Endodermal cell (in vitro differentiated cells): ENCODE results near the gene PIN1. TPM values are rescaled to one million over a fixed set of nuclear protein-coding genes. Genes with fewer than 3 reads are reported as not detected.

Experiments
- DNase-seq: peaks from one replicate; pipeline ENCODE4 v3.0.0-alpha.2; 2017
- H3K27ac ChIP-seq: 2 replicates; pipeline ENCODE4 v1.5.1; 2013; ENCODE audit warnings: mild to moderate bottlenecking, low read depth, low read length, moderate library complexity
- H3K27me3 ChIP-seq: 2 replicates; pipeline ENCODE4 v1.6.1; 2013; ENCODE audit warnings: mild to moderate bottlenecking, low read length, moderate library complexity; ENCODE audit not compliant: insufficient read depth, control insufficient read depth, poor library complexity, severe bottlenecking
- H3K36me3 ChIP-seq: 2 replicates; pipeline ENCODE4 v1.7.0; 2013; ENCODE audit warnings: mild to moderate bottlenecking, low read length, moderate library complexity; ENCODE audit not compliant: control insufficient read depth, insufficient read depth
- H3K4me1 ChIP-seq: one replicate; pipeline ENCODE4 v1.7.0; 2013; ENCODE audit warnings: low read length; ENCODE audit not compliant: control insufficient read depth, insufficient read depth
- H3K4me3 ChIP-seq: 2 replicates; pipeline ENCODE4 v1.5.1; 2013; ENCODE audit warnings: mild to moderate bottlenecking, low read length, moderate library complexity
- H3K9ac ChIP-seq: 2 replicates; pipeline ENCODE4 v1.6.1; 2013; ENCODE audit warnings: mild to moderate bottlenecking, low read length, moderate library complexity; ENCODE audit not compliant: poor library complexity, severe bottlenecking; ENCODE audit errors: extremely low read depth
- H3K9me3 ChIP-seq: 2 replicates; pipeline ENCODE4 v1.6.1; 2013; ENCODE audit warnings: mild to moderate bottlenecking, low read length, moderate library complexity; ENCODE audit not compliant: control insufficient read depth
- H3K27ac Mint-ChIP-seq: 2 replicates; pipeline ENCODE4 v1.8.0; 2020; ENCODE audit warnings: mixed read lengths
- H3K27me3 Mint-ChIP-seq: 2 replicates; pipeline ENCODE4 v1.8.0; 2021; ENCODE audit warnings: mild to moderate bottlenecking, mixed read lengths; ENCODE audit not compliant: insufficient read depth
- H3K36me3 Mint-ChIP-seq: 2 replicates; pipeline ENCODE4 v1.8.0; 2020; ENCODE audit warnings: low read depth, mixed read lengths
- H3K4me1 Mint-ChIP-seq: 2 replicates; pipeline ENCODE4 v1.8.0; 2020; ENCODE audit warnings: mixed read lengths
- H3K4me3 Mint-ChIP-seq: 2 replicates; pipeline ENCODE4 v1.8.0; 2020; ENCODE audit warnings: mild to moderate bottlenecking, moderate library complexity, mixed read lengths
- H3K9me3 Mint-ChIP-seq: 2 replicates; pipeline ENCODE4 v1.8.0; 2020; ENCODE audit warnings: mild to moderate bottlenecking, mixed read lengths
- WGBS, 2 experiments: methylation state at CpG; one replicate each; pipeline versions ENCODE4 v1.1.5 to v1.1.7; 2013; ENCODE audit warnings: missing lambda C conversion rate in 2 of 2, mixed read lengths in 1 of 2; ENCODE audit not compliant: insufficient coverage in 1 of 2, insufficient read length in 1 of 2; 5-methylcytosine and 5-hydroxymethylcytosine counted together
- long read RNA-seq, 4 experiments: library from polyadenylated mRNA in 2 of 4; library from RNA in 1 of 4; library from capped mRNA in 1 of 4; stranded (forward) in 3 of 4; unstranded in 1 of 4; transcript quantifications; one replicate each; pipeline ENCODE4 v2.0.0, GENCODE V29; 2020 to 2021; ENCODE audit warnings: inconsistent platforms in 1 of 4
- polyA plus RNA-seq, 2 experiments: library from polyadenylated mRNA; stranded (reverse); fragments of 50-300 nt; gene quantifications; one replicate each; pipeline ENCODE4 v1.2.3, GENCODE V29; 2013
- total RNA-seq, 2 donors: library from RNA; stranded (reverse); fragmentation: NEBNext Ultra II Directional in 1 of 2; extraction: Animal tissue kit (Norgen Biotek cat#: 25700) in 1 of 2; gene quantifications; 2 replicates in 1 of 2; 3 replicates in 1 of 2; pipeline ENCODE4 v1.2.1, GENCODE V29; 2021
- TF ChIP-seq, protein P1 (sequence below): fragments of 200-600 bp; sonication (generic); conservative IDR thresholded peaks from 2 replicates; pipeline ENCODE4 v1.5.0; 2021; ENCODE audit warnings: antibody characterized with exemption, mild to moderate bottlenecking

The PIN1 gene
- total RNA-seq, result 100 to 1,000 TPM in 1 of 2 donors, 10 to 100 TPM in 1; 92.4 to 101 TPM
- 84.6 TPM for polyA plus RNA-seq (2013, experiment 1 of 2)
- 87.0 TPM for polyA plus RNA-seq (2013, experiment 2 of 2)
- long read RNA-seq, experiment 1, full-length matches to known transcripts, result 42 of 65 reads
- long read RNA-seq, experiment 1, partial matches to known transcripts, result 4 of 65 reads
- long read RNA-seq, experiment 1, other reads (novel, unspliced or antisense), result 19 of 65 reads
- long read RNA-seq, experiment 2, full-length matches to known transcripts, result 182 of 192 reads
- long read RNA-seq, experiment 2, partial matches to known transcripts, result 0 of 192 reads
- long read RNA-seq, experiment 2, other reads (novel, unspliced or antisense), result 10 of 192 reads
- long read RNA-seq, experiment 3, transcript PIN1-201 (4 exons, 997 nt), result major isoform, 145 of 154 reads
- long read RNA-seq, experiment 3, partial matches to known transcripts, result 1 of 154 reads
- long read RNA-seq, experiment 3, other reads (novel, unspliced or antisense), result 5 of 154 reads
- long read RNA-seq, experiment 4, full-length matches to known transcripts, result 391 of 407 reads
- long read RNA-seq, experiment 4, partial matches to known transcripts, result 9 of 407 reads
- long read RNA-seq, experiment 4, other reads (novel, unspliced or antisense), result 7 of 407 reads

DNA sequence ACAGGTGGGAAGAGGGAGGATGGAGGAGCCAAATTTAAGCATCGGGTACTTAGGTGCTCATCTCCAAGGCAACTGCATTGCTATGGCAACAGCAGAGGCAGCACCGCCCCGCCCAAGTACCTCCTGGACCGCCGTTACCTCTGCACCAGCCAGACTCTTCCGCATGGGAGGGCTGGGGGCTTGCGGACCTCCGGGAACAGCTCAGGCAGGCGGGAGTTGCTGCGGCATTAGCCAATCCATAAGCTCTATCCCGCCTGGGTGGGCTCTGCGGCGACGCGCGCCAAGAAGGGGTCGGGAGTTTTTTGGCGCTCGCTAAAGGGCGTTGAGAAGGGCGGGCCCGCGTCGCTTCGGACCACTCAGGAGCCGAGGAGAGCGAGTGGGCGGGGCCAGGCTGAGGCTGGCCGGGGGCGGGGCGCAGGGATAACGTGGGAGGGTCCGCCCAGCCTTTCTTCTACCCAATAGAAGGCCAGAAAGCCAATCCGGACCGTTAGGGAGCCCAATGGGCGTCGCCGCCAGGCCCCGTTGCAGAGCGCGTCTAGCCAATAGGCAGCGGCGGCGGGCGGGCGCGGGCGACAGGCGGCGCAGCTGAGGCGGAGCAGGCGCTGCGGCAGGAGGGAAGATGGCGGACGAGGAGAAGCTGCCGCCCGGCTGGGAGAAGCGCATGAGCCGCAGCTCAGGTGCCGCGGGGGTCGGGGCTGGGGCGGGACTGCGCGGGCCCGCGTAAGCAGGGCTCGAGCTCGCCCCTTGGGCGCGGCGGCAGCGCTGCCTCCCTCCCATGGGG, at the start of gene PIN1:
TSS of gene PIN1 (plus strand) at position 593 of the 781 bp plus-strand sequence. CDS start at position 620, 27 bp downstream.
- TF ChIP-seq, protein P1, sequence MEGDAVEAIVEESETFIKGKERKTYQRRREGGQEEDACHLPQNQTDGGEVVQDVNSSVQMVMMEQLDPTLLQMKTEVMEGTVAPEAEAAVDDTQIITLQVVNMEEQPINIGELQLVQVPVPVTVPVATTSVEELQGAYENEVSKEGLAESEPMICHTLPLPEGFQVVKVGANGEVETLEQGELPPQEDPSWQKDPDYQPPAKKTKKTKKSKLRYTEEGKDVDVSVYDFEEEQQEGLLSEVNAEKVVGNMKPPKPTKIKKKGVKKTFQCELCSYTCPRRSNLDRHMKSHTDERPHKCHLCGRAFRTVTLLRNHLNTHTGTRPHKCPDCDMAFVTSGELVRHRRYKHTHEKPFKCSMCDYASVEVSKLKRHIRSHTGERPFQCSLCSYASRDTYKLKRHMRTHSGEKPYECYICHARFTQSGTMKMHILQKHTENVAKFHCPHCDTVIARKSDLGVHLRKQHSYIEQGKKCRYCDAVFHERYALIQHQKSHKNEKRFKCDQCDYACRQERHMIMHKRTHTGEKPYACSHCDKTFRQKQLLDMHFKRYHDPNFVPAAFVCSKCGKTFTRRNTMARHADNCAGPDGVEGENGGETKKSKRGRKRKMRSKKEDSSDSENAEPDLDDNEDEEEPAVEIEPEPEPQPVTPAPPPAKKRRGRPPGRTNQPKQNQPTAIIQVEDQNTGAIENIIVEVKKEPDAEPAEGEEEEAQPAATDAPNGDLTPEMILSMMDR, result peak; percentile 74
- Mint-ChIP-seq H3K4me3 (peak within 1 kb of the TSS; percentile 74), H3K27ac (peak within 1 kb of the TSS; percentile 81), H3K9me3 (no peaks in the 10 kb centered on the region), H3K36me3 (peaks cover 23% of the 10 kb centered on the region), H3K4me1 (peaks cover 4% of the 10 kb centered on the region), H3K27me3 (no peaks in the 10 kb centered on the region)
- Histone ChIP-seq H3K9me3 (no peaks in the 10 kb centered on the region), H3K4me3 (peak within 1 kb of the TSS; percentile 96), H3K4me1 (peaks cover 5% of the 10 kb centered on the region), H3K27me3 (no peaks in the 10 kb centered on the region), H3K27ac (peak within 1 kb of the TSS; percentile 18), H3K9ac (peak within 1 kb of the TSS; percentile 55), H3K36me3 (peaks cover 32% of the 10 kb centered on the region)
- DNase-seq, result peak; percentile 99
- 0 to 1% methylated on average over 19 to 73 of the region's 73 CpGs for WGBS, 2 experiments

DNA sequence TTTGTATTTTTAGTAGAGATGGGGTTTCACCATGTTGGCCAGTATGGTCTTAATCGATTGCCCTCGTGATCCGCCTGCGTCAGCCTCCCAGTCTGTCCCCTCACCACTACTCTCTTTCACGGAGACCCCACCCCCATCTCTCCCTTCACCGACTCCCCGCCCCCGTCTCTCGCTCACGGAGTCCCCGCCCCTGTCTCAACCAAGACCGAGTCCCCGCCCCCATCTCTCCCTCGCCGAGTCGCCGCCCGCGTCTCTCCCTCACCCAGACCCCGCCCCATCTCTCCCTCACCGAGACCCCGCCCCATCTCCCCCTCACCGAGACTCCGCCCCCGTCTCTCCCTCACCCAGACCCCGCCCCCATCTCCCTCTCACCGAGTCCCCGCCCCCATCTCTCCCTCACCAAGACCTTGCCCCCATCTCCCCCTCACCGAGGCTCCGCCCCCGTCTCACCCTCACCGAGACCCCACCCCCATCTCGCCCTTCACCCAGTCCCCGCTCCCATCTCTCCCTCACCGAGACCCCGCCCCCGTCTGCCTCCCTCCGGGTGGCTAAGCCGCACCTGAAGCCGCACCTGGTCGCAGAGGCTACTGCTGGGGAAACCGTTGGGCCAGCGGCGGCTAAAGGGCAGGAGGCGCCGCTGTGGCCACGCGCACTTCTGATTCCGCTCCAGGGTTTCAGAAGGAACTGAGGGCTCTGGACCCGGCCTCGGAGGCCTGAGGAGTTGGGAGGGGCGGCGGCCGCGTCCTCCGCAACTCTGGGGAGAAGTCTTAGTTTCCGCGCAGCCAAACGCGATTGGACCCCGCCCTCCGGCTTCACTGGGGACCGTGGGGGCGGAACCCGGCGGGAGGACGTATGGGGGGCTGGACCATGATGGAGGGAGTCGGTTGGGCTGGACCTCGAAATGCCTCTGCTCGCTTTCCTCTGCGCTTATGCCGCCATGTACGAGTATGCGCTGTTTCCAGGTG, 49.5 kb upstream of the PIN1 start:
- Histone ChIP-seq H3K9me3 (peaks cover 6% of the 10 kb centered on the region), H3K4me1 (peaks cover 10% of the 10 kb centered on the region), H3K4me3 (peak overlapping the region; percentile 81), H3K27ac (peak overlapping the region; percentile 93), H3K27me3 (no peaks in the 10 kb centered on the region), H3K36me3 (peaks cover 5% of the 10 kb centered on the region), H3K9ac (peak overlapping the region; percentile 97)
- peak; percentile 100 for DNase-seq
- Mint-ChIP-seq H3K27ac (peak overlapping the region; percentile 100), H3K27me3 (peaks cover 1% of the 10 kb centered on the region), H3K9me3 (peaks cover 16% of the 10 kb centered on the region), H3K36me3 (peaks cover 18% of the 10 kb centered on the region), H3K4me1 (peaks cover 32% of the 10 kb centered on the region), H3K4me3 (peak overlapping the region; percentile 83)
- TF ChIP-seq, protein P1, result no peak
- whole genome bisulfite sequencing, 2 experiments, result 0% methylated on average over 17 to 59 of the region's 74 CpGs
